GM21723 (cell line): ENCODE measurements around the gene DUS1L.

Source experiments
- ATAC-seq: cut with Tn5 transposase; IDR thresholded peaks from one replicate; pipeline ENCODE4 v1.9.1; 2021; ENCODE audit warnings: mild to moderate bottlenecking, moderate library complexity; ENCODE audit not compliant: unreplicated experiment

The DUS1L gene

GRCh38 chr17:82016061-82016874 lies 49.3 kb downstream of the DUS1L start:
- ATAC-seq = no peak

- ATAC-seq = no peak
These were observed 50.2 kb downstream of the DUS1L start for GRCh38 chr17:82015311-82015971.

- ATAC-seq = no peak
These were observed 50.7 kb downstream of the DUS1L start for GRCh38 chr17:82014971-82015310.

GRCh38 chr17:82014432-82014831 lies 51.2 kb downstream of the DUS1L start:
- ATAC-seq = no peak

GRCh38 chr17:82013772-82014321 lies 51.8 kb downstream of the DUS1L start:
- ATAC-seq = no peak

GRCh38 chr17:82013341-82013740 lies 52.3 kb downstream of the DUS1L start:
- no peak for ATAC-seq

GRCh38 chr17:82012640-82013295 lies 52.8 kb downstream of the DUS1L start:
- ATAC-seq = no peak

GRCh38 chr17:82012261-82012639 lies 53.4 kb downstream of the DUS1L start:
- no peak for ATAC-seq

- ATAC-seq = no peak
These were observed 53.9 kb downstream of the DUS1L start for GRCh38 chr17:82011617-82012187.

GRCh38 chr17:82010575-82011525 lies 54.8 kb downstream of the DUS1L start:
- ATAC-seq = no peak

- ATAC-seq = no peak
These were observed 56.2 kb downstream of the DUS1L start for GRCh38 chr17:82009413-82009812.

GRCh38 chr17:82008941-82009405 lies 56.6 kb downstream of the DUS1L start:
- ATAC-seq = no peak

- ATAC-seq = no peak
These were observed 57.2 kb downstream of the DUS1L start for GRCh38 chr17:82008258-82008940.
